ENCODE data around the gene GCC1.

GCC1 gene

DNA sequence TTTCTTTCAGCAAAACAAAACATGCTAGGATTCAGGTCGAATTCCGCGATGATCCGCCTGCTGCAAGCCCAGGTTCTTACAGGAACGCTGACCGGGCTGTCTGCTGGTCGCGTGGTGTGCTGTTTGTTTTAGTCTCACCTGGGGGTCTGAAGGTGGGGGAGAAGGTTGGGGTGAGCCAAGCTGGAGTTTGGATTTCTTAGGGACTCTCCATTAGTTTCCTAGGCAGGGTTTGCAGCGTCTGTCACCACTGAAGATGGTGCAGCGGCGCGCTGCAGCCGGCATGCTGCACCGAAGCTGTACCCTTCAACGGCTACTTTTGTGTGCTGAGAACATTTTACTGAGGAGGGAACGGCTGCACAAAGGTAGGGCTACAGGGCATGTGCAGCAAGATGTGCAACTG lies 48.7 kb downstream of the GCC1 start:
- no peak for TF ChIP-seq CTCF (IDR thresholded peaks at IDR 0.05; ENCODE audit: low read depth, low read length)
- H3K4me3 ChIP-seq (ENCODE audit: low read depth, low read length): no peak overlapping the region

DNA sequence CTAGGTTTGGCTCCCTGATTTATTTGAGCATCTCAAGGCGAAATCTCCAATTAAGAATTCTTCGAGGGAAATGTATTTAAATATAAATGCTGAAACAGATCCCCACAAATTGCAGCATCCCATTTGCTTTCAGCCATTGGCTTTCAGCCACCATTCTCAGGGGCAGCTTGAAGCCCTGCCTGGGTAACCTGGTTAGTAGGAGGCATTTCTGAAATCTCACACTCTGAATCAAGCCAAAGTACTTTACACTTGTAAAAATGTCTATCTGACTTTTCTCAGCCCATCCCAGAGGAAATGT lies 49.1 kb downstream of the GCC1 start:
- TF ChIP-seq CTCF (IDR thresholded peaks at IDR 0.05; ENCODE audit: low read depth, low read length): no peak
- H3K4me3 ChIP-seq (ENCODE audit: low read depth, low read length): no peak overlapping the region

- TF ChIP-seq CTCF (IDR thresholded peaks at IDR 0.05; ENCODE audit: low read depth, low read length): no peak
- no peak overlapping the region for H3K4me3 ChIP-seq (ENCODE audit: low read depth, low read length)
Observed at GRCh38 chr7:127535546-127536393, 49.6 kb downstream of the GCC1 start.

GRCh38 chr7:127534636-127535035 lies 50.8 kb downstream of the GCC1 start:
- H3K4me3 ChIP-seq (ENCODE audit: low read depth, low read length): no peak overlapping the region
- TF ChIP-seq CTCF (IDR thresholded peaks at IDR 0.05; ENCODE audit: low read depth, low read length): no peak

DNA sequence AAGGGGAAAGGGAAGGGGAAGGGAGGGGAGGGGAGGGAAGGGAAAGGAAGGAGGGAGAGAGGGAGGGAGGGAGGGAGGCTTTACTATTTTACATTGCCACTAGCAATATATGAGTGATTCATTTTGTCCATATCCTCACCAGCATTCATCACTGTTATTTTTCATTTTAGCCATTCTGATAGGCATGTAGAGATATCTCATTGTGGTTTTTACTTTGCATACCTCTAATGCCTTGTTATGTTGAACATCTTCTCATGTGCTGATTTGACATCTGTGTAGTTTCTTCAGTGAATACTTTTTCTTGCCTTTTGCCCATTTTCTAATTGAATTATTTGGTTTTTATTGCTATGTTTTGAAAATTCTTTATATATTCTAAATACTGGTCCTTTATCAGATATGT lies 52.7 kb downstream of the GCC1 start:
- TF ChIP-seq CTCF (IDR thresholded peaks at IDR 0.05; ENCODE audit: low read depth, low read length): no peak
- H3K4me3 ChIP-seq (ENCODE audit: low read depth, low read length): no peak overlapping the region

DNA sequence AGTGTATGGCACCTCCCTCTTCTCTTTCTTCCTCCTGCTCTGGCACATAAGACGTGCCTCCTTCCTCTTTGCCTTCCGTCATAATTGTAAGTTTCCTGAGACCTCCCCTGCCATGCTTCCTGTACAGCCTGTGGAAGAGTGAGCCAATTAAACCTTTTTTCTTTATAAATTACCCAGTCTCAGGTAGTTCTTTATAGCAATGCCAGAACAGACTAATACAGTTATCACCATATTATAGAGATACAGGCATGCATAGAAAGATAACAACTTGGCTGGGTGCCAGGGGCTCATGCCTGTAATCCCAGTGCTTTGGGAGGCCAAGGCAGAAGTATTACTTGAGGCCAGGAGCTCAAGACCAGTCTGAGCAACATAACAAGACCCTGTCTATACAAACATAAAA lies 53.2 kb downstream of the GCC1 start:
- no peak for TF ChIP-seq CTCF (IDR thresholded peaks at IDR 0.05; ENCODE audit: low read depth, low read length)
- no peak overlapping the region for H3K4me3 ChIP-seq (ENCODE audit: low read depth, low read length)
